ENCODE data around the gene MAPKAPK2.

- no peak for TF ChIP-seq SUZ12 (IDR thresholded peaks at IDR 0.05; ENCODE audit: extremely low read depth, insufficient read depth, insufficient read length)
- TF ChIP-seq ZNF274 (IDR thresholded peaks at IDR 0.05; ENCODE audit: low read depth, low read length) = no peak
- no peak for TF ChIP-seq YY1 (IDR thresholded peaks at IDR 0.05; ENCODE audit: insufficient read depth, insufficient read length)
Observed at GRCh38 chr1:206761159-206761768, 76.6 kb downstream of the MAPKAPK2 start.
